NCI-H774 (cell line): ENCODE data around the gene C17orf107.
"Not testable (repeated sequence)": the region's sequence is repeated elsewhere in the genome, so short reads cannot be mapped to it uniquely, and the experiment has no call there.

ENCODE experiments used
- DNase-seq: peaks from one replicate; lab custom pipeline; 2025; lab: John Stamatoyannopoulos, UW

The C17orf107 gene

GRCh38 chr17:4899341-4900230 is at the start of gene C17orf107:
Gene C17orf107 (plus strand): TSS chr17:4899536. CDS start chr17:4899763, 227 bp downstream.
- DNase-seq, result peak; percentile 17

- no peak for DNase-seq
Measured at GRCh38 chr17:4850246-4850645, 49.1 kb upstream of the C17orf107 start.

GRCh38 chr17:4851084-4851483 is 48.3 kb upstream of the C17orf107 start:
- no peak for DNase-seq

GRCh38 chr17:4852567-4853207 is 46.6 kb upstream of the C17orf107 start:
- DNase-seq, result no peak

- DNase-seq, result no peak
Measured at GRCh38 chr17:4853208-4853671, 46.1 kb upstream of the C17orf107 start.

- DNase-seq, result no peak
Measured at GRCh38 chr17:4854111-4854681, 45.1 kb upstream of the C17orf107 start.

- no peak for DNase-seq
Measured at GRCh38 chr17:4856271-4856936, 42.9 kb upstream of the C17orf107 start.

- no peak for DNase-seq
Measured at GRCh38 chr17:4856937-4857314, 42.4 kb upstream of the C17orf107 start.

GRCh38 chr17:4857347-4857746 is 42.0 kb upstream of the C17orf107 start:
- DNase-seq, result not testable (repeated sequence)

GRCh38 chr17:4858068-4858881 is 41.1 kb upstream of the C17orf107 start:
- DNase-seq, result no peak

GRCh38 chr17:4858882-4859260 is 40.5 kb upstream of the C17orf107 start:
- no peak for DNase-seq

GRCh38 chr17:4859816-4860625 is 39.3 kb upstream of the C17orf107 start:
- DNase-seq, result no peak

- DNase-seq, result no peak
Measured at GRCh38 chr17:4860651-4861050, 38.7 kb upstream of the C17orf107 start.

- DNase-seq, result no peak
Measured at GRCh38 chr17:4861052-4861451, 38.3 kb upstream of the C17orf107 start.

GRCh38 chr17:4862720-4863119 is 36.6 kb upstream of the C17orf107 start:
- no peak for DNase-seq

- no peak for DNase-seq
Measured at GRCh38 chr17:4863321-4863720, 36.0 kb upstream of the C17orf107 start.

GRCh38 chr17:4867535-4867934 is 31.8 kb upstream of the C17orf107 start:
- not testable (repeated sequence) for DNase-seq

GRCh38 chr17:4869058-4869998 is 30.0 kb upstream of the C17orf107 start:
- DNase-seq, result not testable (repeated sequence)

- DNase-seq, result no peak
Measured at GRCh38 chr17:4870855-4871254, 28.5 kb upstream of the C17orf107 start.
